Measurements from ENCODE around the gene AMPD3. TPM values are rescaled to one million over a fixed set of nuclear protein-coding genes. Genes with fewer than 3 reads are reported as not detected.

The AMPD3 gene
- polyA plus RNA-seq, 4 donors, result 5.1 to 6.9 (median 6.5) TPM

Other genes starting within 250 kb of the AMPD3 start
- 10 to 100 TPM; 43.2 to 51.3 (median 49.2) TPM for gene SBF2, start 161.0 kb upstream of the AMPD3 start, polyA plus RNA-seq (ENCODE audit: insufficient read length in 4 of 4)
- gene ADM, start 150.2 kb upstream of the AMPD3 start, polyA plus RNA-seq (ENCODE audit: insufficient read length in 4 of 4), result 10 to 100 TPM in 3 of 4 donors, 1 to 10 TPM in 1; 6.0 to 13.3 (median 11.0) TPM
- gene RNF141, start 85.9 kb downstream of the AMPD3 start, polyA plus RNA-seq (ENCODE audit: insufficient read length in 4 of 4), result 10 to 100 TPM; 23.3 to 46.3 (median 42.3) TPM
- gene LYVE1, start 113.4 kb downstream of the AMPD3 start, polyA plus RNA-seq (ENCODE audit: insufficient read length in 4 of 4), result 100 to 1,000 TPM in 1 of 4 donors, 10 to 100 TPM in 3; 66.4 to 147 (median 81.5) TPM
- gene IRAG1, start 238.5 kb downstream of the AMPD3 start, polyA plus RNA-seq (ENCODE audit: insufficient read length in 4 of 4), result 10 to 100 TPM in 3 of 4 donors, 1 to 10 TPM in 1; 7.9 to 11.9 (median 10.7) TPM

All from left renal pelvis (tissue), 4 donors.